Sigmoid colon (tissue), 7 donors: ENCODE measurements around the gene KCTD15. TPM values are rescaled to one million over a fixed set of nuclear protein-coding genes. Genes with fewer than 3 reads are reported as not detected.

Experiments
- DNase-seq: peaks from one replicate; pipeline ENCODE4 v3.0.0-alpha.2; 2019
- H3K27ac ChIP-seq, 4 donors: fragments of 200-600 bp; sonication (generic); one replicate each; pipeline ENCODE4 v1.5.1; 2016 to 2019; ENCODE audit warnings: mild to moderate bottlenecking in 1 of 4
- H3K27me3 ChIP-seq, 3 donors: fragments of 200-600 bp; sonication (generic); one replicate each; pipeline ENCODE4 v1.5.1; 2019; ENCODE audit warnings: mild to moderate bottlenecking in 1 of 3
- H3K36me3 ChIP-seq, 4 donors: fragments of 200-600 bp; sonication (generic); one replicate each; pipeline ENCODE4 v1.5.1; 2016 to 2019
- H3K4me1 ChIP-seq, 4 donors: fragments of 200-600 bp; sonication (generic); one replicate each; pipeline ENCODE4 v1.5.1; 2017 to 2019
- H3K4me3 ChIP-seq, 4 donors: fragments of 200-600 bp; sonication (generic); one replicate each; pipeline ENCODE4 v1.5.1; 2017 to 2019; ENCODE audit warnings: mild to moderate bottlenecking in 2 of 4, moderate library complexity in 1 of 4
- H3K9me3 ChIP-seq, 4 donors: fragments of 200-600 bp in 3 of 4; sonication (generic) in 3 of 4; one replicate each; pipeline versions ENCODE4 v1.5.1 to v1.6.1; 2013 to 2019
- CTCF ChIP-seq, 4 experiments: fragments of 450-650 bp in 3 of 4; fragments of 200-600 bp in 1 of 4; IDR thresholded peaks; one replicate each; pipeline ENCODE4 v1.5.1; 2016 to 2019; ENCODE audit warnings: antibody characterized with exemption in 4 of 4, mild to moderate bottlenecking in 3 of 4, moderate library complexity in 2 of 4
- EP300 ChIP-seq, 4 donors: sonication (generic); formaldehyde crosslinking; IDR thresholded peaks; one replicate each; pipeline ENCODE4 v1.6.1; 2017; ENCODE audit warnings: antibody characterized with exemption in 4 of 4
- POLR2A ChIP-seq, 2 donors: fragments of 450-650 bp; IDR thresholded peaks; one replicate each; pipeline ENCODE4 v1.6.1; 2016; ENCODE audit warnings: antibody characterized with exemption in 2 of 2, mild to moderate bottlenecking in 2 of 2, moderate library complexity in 2 of 2
- POLR2AphosphoS5 ChIP-seq, 4 donors: sonication (generic); formaldehyde crosslinking; IDR thresholded peaks; one replicate each; pipeline ENCODE4 v1.6.1; 2017; ENCODE audit warnings: antibody characterized with exemption in 4 of 4
- WGBS, 2 donors: extraction: QIAGEN DNeasy Blood & Tissue Kit; methylation state at CpG; one replicate each; pipeline ENCODE4 v1.1.7; 2013; 5-methylcytosine and 5-hydroxymethylcytosine counted together
- intact Hi-C: fragments of 100-400 bp; cut with DNase I; formaldehyde crosslinking; loops from one replicate; pipeline ENCODE4 v1.15.1; 2023
- polyA plus RNA-seq, 3 donors: library from polyadenylated mRNA; stranded (reverse); fragments of 200-250 nt; gene quantifications; one replicate each; pipeline ENCODE4 v1.2.3, GENCODE V29; 2013
- total RNA-seq, 4 donors: library from RNA; depleted of rRNA; stranded (reverse); fragments of >200 nt; gene quantifications; one replicate each; pipeline ENCODE4 v1.1.0, GENCODE V29; 2016
- donor health status: healthy with polysubstance abuse.
- donor health status: Bipolar disorder and iron deficiency.
- donor health status: healthy.

The KCTD15 gene
- total and polyA plus RNA-seq, 7 donors: 3.0 to 132 (median 52.8) TPM

GRCh38 chr19:33752945-33753344 lies 43.7 kb upstream of the KCTD15 start:
- H3K27me3 ChIP-seq: peaks cover 0 to 20% (median 0%) of the 10 kb centered on the region in 3 donors
- WGBS, 2 donors: 74 to 79% methylated on average over 6 of the region's 6 CpGs
- no peak overlapping the region for H3K27ac ChIP-seq
- no peak overlapping the region for H3K4me3 ChIP-seq
- intact Hi-C loops: no loop called here
- no peaks in the 10 kb centered on the region for H3K36me3 ChIP-seq
- no peaks in the 10 kb centered on the region for H3K4me1 ChIP-seq
- no peak for TF ChIP-seq POLR2AphosphoS5 (IDR thresholded peaks at IDR 0.05)
- no peak for TF ChIP-seq POLR2A (IDR thresholded peaks at IDR 0.05)
- TF ChIP-seq CTCF (IDR thresholded peaks at IDR 0.05): no peak
- TF ChIP-seq EP300 (IDR thresholded peaks at IDR 0.05): no peak
- no peak for DNase-seq
- no peaks in the 10 kb centered on the region for H3K9me3 ChIP-seq

- intact Hi-C loops: no loop called here
- 61 to 83% methylated on average over 7 of the region's 7 CpGs for WGBS, 2 donors
Measured at GRCh38 chr19:33754361-33754760, 42.3 kb upstream of the KCTD15 start.

DNA sequence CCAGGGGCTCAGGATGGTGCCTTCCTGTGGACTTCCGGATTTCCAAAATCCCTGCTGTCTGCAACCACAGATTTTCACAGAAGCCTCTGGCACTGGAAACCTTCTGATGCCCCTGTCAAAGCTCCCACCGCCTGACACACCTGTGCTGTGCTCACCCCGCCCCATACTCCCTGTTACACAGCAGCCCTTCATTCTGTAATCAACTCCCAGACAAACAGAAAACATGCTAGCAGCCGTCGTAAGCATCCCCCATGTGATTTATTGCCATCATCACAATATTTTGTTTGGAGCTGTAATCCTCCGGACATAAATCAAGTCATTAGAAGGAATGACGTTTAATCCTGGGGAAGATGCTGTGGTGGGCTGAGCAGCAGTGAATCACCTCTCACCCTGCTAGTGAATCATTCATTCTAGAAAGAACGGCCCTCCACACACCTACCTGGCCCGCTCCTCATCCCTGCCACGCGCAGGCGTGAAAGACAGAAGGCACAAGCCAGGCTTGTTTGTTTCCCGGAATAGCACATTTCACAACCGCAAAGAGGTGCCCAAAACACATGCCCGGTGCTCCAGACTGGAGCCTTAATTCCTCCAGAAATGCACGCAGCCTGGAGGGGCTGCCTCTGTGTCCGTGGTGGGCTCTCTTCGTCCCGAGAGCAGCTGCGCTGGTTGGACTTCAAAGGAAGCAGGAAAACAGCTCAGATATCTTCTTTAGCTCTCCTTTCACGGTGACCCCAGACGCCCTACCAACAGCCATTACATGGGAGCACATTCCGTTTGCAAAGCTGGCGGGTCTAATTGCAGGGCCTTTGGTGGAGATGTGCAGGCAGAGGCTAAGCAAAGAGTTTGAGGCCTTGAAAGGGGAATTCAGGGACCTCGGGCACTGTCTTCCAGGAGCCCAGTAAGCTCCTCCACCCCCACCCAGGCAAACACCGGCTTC lies 41.3 kb upstream of the KCTD15 start:
- WGBS, 2 donors: 41 to 56% methylated on average over 26 of the region's 26 CpGs
- no peak for DNase-seq
- Histone ChIP-seq H3K36me3 (no peaks in the 10 kb centered on the region), H3K4me1 (peaks cover 0 to 6% (median 0%) of the 10 kb centered on the region in 4 donors), H3K27ac (no peak overlapping the region), H3K27me3 (peaks cover 0 to 13% (median 0%) of the 10 kb centered on the region in 3 donors), H3K9me3 (no peaks in the 10 kb centered on the region), H3K4me3 (no peak overlapping the region)
- intact Hi-C loops: no loop called here
- TF ChIP-seq POLR2A (IDR thresholded peaks at IDR 0.05): no peak
- TF ChIP-seq POLR2AphosphoS5 (IDR thresholded peaks at IDR 0.05): no peak
- no peak for TF ChIP-seq EP300 (IDR thresholded peaks at IDR 0.05)
- TF ChIP-seq CTCF (IDR thresholded peaks at IDR 0.05): no peak

More at GRCh38 chr19:33754361-33754760, 42.3 kb upstream of the KCTD15 start:
- TF ChIP-seq POLR2AphosphoS5 (IDR thresholded peaks at IDR 0.05): no peak
- no peak for TF ChIP-seq CTCF (IDR thresholded peaks at IDR 0.05)
- no peak for TF ChIP-seq EP300 (IDR thresholded peaks at IDR 0.05)
- TF ChIP-seq POLR2A (IDR thresholded peaks at IDR 0.05): no peak
- no peaks in the 10 kb centered on the region for H3K36me3 ChIP-seq
- no peak overlapping the region for H3K27ac ChIP-seq
- H3K27me3 ChIP-seq: peaks cover 0 to 13% (median 0%) of the 10 kb centered on the region in 3 donors
- DNase-seq: no peak
- H3K4me1 ChIP-seq: peaks cover 0 to 6% (median 0%) of the 10 kb centered on the region in 4 donors
- H3K9me3 ChIP-seq: no peaks in the 10 kb centered on the region
- H3K4me3 ChIP-seq: no peak overlapping the region

GRCh38 chr19:33756177-33756576 lies 40.5 kb upstream of the KCTD15 start:
- H3K27ac ChIP-seq: no peak overlapping the region
- intact Hi-C loops: no loop called here
- H3K4me3 ChIP-seq: no peak overlapping the region
- WGBS, 2 donors: 79 to 88% methylated on average over 11 of the region's 11 CpGs
- DNase-seq: no peak
- H3K36me3 ChIP-seq: no peaks in the 10 kb centered on the region
- H3K9me3 ChIP-seq: no peaks in the 10 kb centered on the region
- peaks cover 0 to 15% (median 0%) of the 10 kb centered on the region in 3 donors for H3K27me3 ChIP-seq
- H3K4me1 ChIP-seq: peaks cover 0 to 6% (median 0%) of the 10 kb centered on the region in 4 donors
- TF ChIP-seq CTCF (IDR thresholded peaks at IDR 0.05) (no peak), EP300 (IDR thresholded peaks at IDR 0.05) (no peak), POLR2AphosphoS5 (IDR thresholded peaks at IDR 0.05) (no peak), POLR2A (IDR thresholded peaks at IDR 0.05) (no peak)
